Stimulated activated CD4-positive, alpha-beta T cell treated with anti-CD3 and anti-CD28 coated beads, Interleukin-15, amount 100 ng/mL, for 1 hour (primary cell): ENCODE results near the gene AOPEP.

Source experiments
- DNase-seq, 2 donors: peaks; one replicate each; pipeline ENCODE4 v3.0.0-alpha.2; 2020; ENCODE audit warnings: low read depth in 1 of 2, low spot score in 1 of 2

Gene AOPEP

GRCh38 chr9:94726495-94727191, at the start of gene AOPEP:
Gene AOPEP (plus strand): TSS chr9:94726699. CDS start chr9:94759784, 33,085 bp downstream.
- peak; percentile 98 to 99 for DNase-seq

- no peak for DNase-seq
Measured at GRCh38 chr9:94677929-94678328, 48.6 kb upstream of the AOPEP start.

GRCh38 chr9:94679587-94679986, 46.9 kb upstream of the AOPEP start:
- no peak for DNase-seq

- DNase-seq = no peak
Measured at GRCh38 chr9:94680020-94680419, 46.5 kb upstream of the AOPEP start.

GRCh38 chr9:94680621-94681020, 45.9 kb upstream of the AOPEP start:
- no peak for DNase-seq

- peak; percentile 16 to 18 for DNase-seq
Measured at GRCh38 chr9:94681508-94681907, 45.0 kb upstream of the AOPEP start.

- no peak for DNase-seq
Measured at GRCh38 chr9:94685359-94685758, 41.1 kb upstream of the AOPEP start.

GRCh38 chr9:94687451-94687850, 39.0 kb upstream of the AOPEP start:
- no peak for DNase-seq

GRCh38 chr9:94690344-94690743, 36.2 kb upstream of the AOPEP start:
- no peak for DNase-seq

GRCh38 chr9:94692601-94693000, 33.9 kb upstream of the AOPEP start:
- DNase-seq = no peak

GRCh38 chr9:94693485-94694204, 32.9 kb upstream of the AOPEP start:
- DNase-seq = no peak

GRCh38 chr9:94696545-94696944, 30.0 kb upstream of the AOPEP start:
- DNase-seq = no peak

- no peak for DNase-seq
Measured at GRCh38 chr9:94697972-94698581, 28.4 kb upstream of the AOPEP start.

- DNase-seq = no peak
Measured at GRCh38 chr9:94699715-94700373, 26.7 kb upstream of the AOPEP start.

GRCh38 chr9:94700445-94700844, 26.1 kb upstream of the AOPEP start:
- DNase-seq = no peak

- no peak for DNase-seq
Measured at GRCh38 chr9:94703488-94704140, 22.9 kb upstream of the AOPEP start.

GRCh38 chr9:94705162-94705702, 21.3 kb upstream of the AOPEP start:
- no peak for DNase-seq

- no peak for DNase-seq
Measured at GRCh38 chr9:94706922-94707321, 19.6 kb upstream of the AOPEP start.

- DNase-seq = no peak
Measured at GRCh38 chr9:94713436-94714215, 12.9 kb upstream of the AOPEP start.

- DNase-seq = no peak
Measured at GRCh38 chr9:94714494-94714893, 12.0 kb upstream of the AOPEP start.
